AG09309 (cell line): ENCODE data around the gene TRAPPC11.
"Not testable (repeated sequence)": the region's sequence is repeated elsewhere in the genome, so short reads cannot be mapped to it uniquely, and the experiment has no call there.

Experiments
- DNase-seq: peaks from one replicate; pipeline ENCODE4 v3.0.0-alpha.2; 2010; ENCODE audit warnings: low read depth
- H3K4me3 ChIP-seq: 2 replicates; pipeline ENCODE4 v1.5.1; 2011; ENCODE audit warnings: mild to moderate bottlenecking, low read depth, low read length, moderate library complexity; ENCODE audit not compliant: control insufficient read depth
- TF ChIP-seq, protein P1 (sequence below): IDR thresholded peaks from 2 replicates; pipeline ENCODE4 v1.5.1; 2011; ENCODE audit warnings: mild to moderate bottlenecking, low read depth, low read length, inconsistent platforms; ENCODE audit not compliant: insufficient read depth, control insufficient read depth; ENCODE audit errors: missing control alignments

Gene TRAPPC11

DNA sequence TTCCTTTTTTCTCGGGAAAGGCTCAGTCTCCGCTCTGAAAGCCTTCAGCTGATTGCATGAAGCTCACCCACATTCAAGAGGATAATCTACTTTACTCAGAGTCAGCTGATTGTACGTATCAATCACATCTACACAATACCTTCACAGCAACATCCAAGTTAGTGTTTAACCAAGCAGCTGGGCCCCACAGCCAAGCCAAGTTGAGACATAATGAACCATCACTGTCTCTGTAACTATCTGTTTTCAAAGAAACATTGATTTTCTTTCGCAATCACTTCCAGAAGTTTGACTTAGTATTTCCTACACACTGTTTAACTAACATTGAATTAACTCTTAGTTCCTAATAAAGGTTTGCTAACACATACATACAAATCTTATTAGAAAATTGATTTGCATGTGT, 40.4 kb upstream of the TRAPPC11 start:
- no peak overlapping the region for H3K4me3 ChIP-seq
- no peak for DNase-seq
- TF ChIP-seq, protein P1, sequence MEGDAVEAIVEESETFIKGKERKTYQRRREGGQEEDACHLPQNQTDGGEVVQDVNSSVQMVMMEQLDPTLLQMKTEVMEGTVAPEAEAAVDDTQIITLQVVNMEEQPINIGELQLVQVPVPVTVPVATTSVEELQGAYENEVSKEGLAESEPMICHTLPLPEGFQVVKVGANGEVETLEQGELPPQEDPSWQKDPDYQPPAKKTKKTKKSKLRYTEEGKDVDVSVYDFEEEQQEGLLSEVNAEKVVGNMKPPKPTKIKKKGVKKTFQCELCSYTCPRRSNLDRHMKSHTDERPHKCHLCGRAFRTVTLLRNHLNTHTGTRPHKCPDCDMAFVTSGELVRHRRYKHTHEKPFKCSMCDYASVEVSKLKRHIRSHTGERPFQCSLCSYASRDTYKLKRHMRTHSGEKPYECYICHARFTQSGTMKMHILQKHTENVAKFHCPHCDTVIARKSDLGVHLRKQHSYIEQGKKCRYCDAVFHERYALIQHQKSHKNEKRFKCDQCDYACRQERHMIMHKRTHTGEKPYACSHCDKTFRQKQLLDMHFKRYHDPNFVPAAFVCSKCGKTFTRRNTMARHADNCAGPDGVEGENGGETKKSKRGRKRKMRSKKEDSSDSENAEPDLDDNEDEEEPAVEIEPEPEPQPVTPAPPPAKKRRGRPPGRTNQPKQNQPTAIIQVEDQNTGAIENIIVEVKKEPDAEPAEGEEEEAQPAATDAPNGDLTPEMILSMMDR = no peak

DNA sequence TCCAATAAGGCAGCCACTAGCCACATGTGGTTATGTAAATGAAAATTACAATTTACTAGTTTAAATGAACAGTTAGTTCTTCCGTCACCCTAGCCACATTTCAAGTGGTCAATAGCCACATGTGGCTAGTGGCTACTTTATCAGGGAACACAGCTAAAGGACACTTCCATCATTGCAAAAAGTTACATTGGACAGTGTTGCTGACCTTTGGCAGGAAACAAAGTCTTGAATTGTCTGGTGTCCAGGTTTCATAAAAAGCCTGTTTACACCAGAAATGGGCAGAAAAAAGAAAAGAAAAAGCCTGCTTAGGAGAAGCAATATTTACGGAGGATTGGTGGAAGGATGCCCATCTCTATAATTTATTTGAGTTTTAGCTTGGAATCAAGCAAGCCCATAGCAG, 38.7 kb upstream of the TRAPPC11 start:
- TF ChIP-seq, protein P1 = no peak
- H3K4me3 ChIP-seq = no peak overlapping the region
- no peak for DNase-seq

DNA sequence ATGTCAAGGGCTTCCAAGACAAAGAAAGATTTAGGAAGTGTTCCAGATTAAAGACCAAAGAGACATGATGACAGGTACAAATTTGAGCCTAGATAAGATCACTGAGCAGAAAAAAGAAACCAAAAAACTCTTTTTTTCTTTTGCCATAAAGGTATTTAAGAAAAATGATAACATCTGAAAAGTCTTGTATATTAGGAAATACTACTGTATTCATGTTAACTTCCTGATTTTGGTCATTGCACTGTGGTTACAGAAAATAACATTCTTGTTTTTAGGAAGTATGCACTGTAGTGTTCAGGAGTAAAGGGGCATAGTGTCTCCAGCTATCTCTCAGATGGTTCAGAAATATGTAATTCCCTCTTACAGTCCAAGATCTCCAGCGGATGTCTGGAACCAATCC, 37.2 kb upstream of the TRAPPC11 start:
- H3K4me3 ChIP-seq = no peak overlapping the region
- no peak for DNase-seq
- TF ChIP-seq, protein P1 = no peak

DNA sequence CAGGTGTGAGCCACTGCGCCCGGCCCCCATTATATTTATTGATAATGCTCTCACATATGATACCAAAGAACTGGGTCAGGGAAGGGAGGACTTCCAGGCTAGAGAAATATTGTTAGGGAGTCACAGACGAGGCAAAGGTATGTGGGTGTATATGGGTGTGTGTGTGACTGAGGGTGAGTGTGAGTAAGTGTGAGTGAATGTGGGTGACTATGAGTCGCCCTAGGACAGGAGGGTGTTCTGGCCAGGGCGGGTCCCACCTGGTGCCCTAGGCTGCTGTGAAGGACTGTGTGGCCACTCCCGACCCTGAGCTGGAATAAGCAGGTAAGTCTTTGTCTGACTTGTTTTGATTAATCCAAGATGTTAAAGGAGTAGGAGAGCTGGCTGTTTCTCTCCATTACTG, 34.5 kb upstream of the TRAPPC11 start:
- no peak overlapping the region for H3K4me3 ChIP-seq
- DNase-seq = no peak
- TF ChIP-seq, protein P1 = no peak

DNA sequence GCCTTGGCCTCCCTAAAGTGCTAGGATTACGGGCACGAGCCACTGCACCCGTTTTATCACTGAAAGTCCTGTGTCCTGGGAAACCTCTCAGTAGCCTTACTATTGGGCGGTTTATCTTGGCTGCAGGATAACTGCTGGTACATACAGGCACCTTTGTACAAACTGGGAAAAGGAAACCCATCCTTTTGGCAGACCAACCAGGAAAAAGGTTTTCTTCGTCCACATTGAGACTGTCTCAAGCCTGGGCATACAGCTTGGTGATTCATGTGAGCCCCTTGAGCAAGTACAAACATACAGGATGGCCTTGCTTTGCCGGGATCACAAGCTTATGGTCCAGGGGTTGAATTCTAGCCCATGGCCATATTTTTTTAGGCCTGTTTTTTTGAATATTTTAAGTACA, 32.9 kb upstream of the TRAPPC11 start:
- TF ChIP-seq, protein P1 = no peak
- H3K4me3 ChIP-seq = no peak overlapping the region
- DNase-seq = no peak

DNA sequence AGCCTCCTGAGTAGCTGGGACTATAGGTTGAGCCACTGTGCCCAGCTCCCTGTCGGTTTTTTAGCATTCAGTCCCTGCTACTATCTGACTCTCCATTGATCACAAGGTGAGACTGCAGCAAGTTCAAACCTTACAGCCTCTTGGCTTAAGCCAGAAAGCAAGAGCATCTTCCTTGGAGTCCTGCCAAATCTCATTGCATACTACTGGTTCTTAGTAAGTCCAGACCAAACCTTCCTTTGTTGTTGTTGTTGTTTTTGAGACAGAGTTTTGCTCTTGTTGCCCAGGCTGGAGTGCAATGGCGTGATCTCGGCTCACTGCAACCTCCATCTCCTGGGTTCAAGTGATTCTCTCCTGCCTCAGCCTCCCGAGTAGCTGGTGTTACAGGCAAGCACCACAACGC, 31.8 kb upstream of the TRAPPC11 start:
- H3K4me3 ChIP-seq, DNase-seq: not testable (repeated sequence)

DNA sequence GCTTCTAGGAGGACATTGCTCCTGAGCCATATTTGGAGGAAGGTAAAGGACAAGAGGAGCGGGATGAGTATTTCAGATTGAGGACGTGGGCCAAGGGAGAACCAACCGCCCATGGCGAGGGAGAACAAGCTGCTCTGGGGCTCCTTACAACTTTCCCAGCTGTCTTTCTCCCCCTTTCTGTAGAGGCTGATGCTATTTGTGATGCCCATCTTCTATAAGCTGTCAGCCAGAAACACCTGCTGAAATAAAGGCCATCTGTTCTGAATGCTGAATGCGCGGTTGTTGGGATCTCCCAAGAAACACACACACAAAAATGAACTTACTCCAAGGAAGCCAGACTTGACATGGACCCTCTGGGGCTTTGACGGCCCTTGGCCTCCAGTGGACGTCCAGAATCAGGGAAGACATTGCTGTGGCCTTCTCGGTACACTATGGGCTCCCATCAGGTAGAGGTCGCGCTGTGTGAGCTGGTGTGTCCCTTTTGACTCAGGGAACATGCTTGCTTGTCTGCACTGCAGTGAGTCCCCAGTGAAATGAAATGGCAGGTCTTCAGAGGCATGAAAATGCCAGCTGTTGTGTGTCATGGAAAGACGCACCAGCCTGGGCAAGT, 31.0 kb upstream of the TRAPPC11 start:
- no peak for DNase-seq
- H3K4me3 ChIP-seq = no peak overlapping the region
- TF ChIP-seq, protein P1 = no peak
